Activated B cell treated with CpG ODN at 0.5 μM for 24 hours (primary cell): ENCODE measurements around the gene SLC12A7. TPM values are rescaled to one million over a fixed set of nuclear protein-coding genes. Genes with fewer than 3 reads are reported as not detected.

Experiments
- ATAC-seq: fragments of 200-7000 bp; cut with Tn5 transposase; one replicate; pipeline ENCODE4 v1.10.0; 2021; ENCODE audit warnings: low read depth, mild to moderate bottlenecking, moderate library complexity
- CTCF ChIA-PET: fragments of 350-600 bp; sonication (Branson Sonifier 250); formaldehyde crosslinking; loops from one replicate; lab custom pipeline; 2021; ENCODE audit warnings: antibody characterized with exemption; lab: Charles Lee
- POLR2A ChIA-PET: fragments of 350-600 bp; sonication (Branson Sonifier 250); formaldehyde crosslinking; loops from one replicate; lab custom pipeline; 2021; ENCODE audit warnings: antibody characterized with exemption; lab: Charles Lee
- DNase-seq: peaks from one replicate; pipeline ENCODE4 v3.0.0; 2022
- H3K27ac Mint-ChIP-seq: one replicate; pipeline ENCODE4 v1.8.0; 2020; ENCODE audit warnings: mixed read lengths
- H3K27me3 Mint-ChIP-seq: one replicate; pipeline ENCODE4 v1.8.0; 2021; ENCODE audit warnings: mixed read lengths
- H3K36me3 Mint-ChIP-seq: one replicate; pipeline ENCODE4 v1.8.0; 2021; ENCODE audit warnings: low read depth, mixed read lengths
- H3K4me1 Mint-ChIP-seq: one replicate; pipeline ENCODE4 v1.8.0; 2021; ENCODE audit warnings: mixed read lengths
- H3K4me3 Mint-ChIP-seq: one replicate; pipeline ENCODE4 v1.8.0; 2020; ENCODE audit warnings: mild to moderate bottlenecking, mixed read lengths
- H3K9me3 Mint-ChIP-seq: one replicate; pipeline ENCODE4 v1.8.0; 2020; ENCODE audit warnings: mixed read lengths
- intact Hi-C: fragments of 100-400 bp; cut with micrococcal nuclease; formaldehyde crosslinking; loops from one replicate; pipeline ENCODE4 v1.15.1; 2024
- total RNA-seq: library from RNA; stranded (reverse); gene quantifications from 2 replicates; pipeline ENCODE4 v1.2.3, GENCODE V29; 2022
- TF ChIP-seq, protein P1 (sequence below): fragments of 200-600 bp; IDR thresholded peaks from one replicate; pipeline ENCODE4 v1.8.0; 2022; ENCODE audit warnings: antibody characterized with exemption, mild to moderate bottlenecking

SLC12A7 gene
- total RNA-seq, 1 donor from 2014 or later = 23.3 TPM

GRCh38 chr5:1058988-1059883 is 52.6 kb downstream of the SLC12A7 start:
- no peak for DNase-seq
- POLR2A ChIA-PET = no interaction called here

DNA sequence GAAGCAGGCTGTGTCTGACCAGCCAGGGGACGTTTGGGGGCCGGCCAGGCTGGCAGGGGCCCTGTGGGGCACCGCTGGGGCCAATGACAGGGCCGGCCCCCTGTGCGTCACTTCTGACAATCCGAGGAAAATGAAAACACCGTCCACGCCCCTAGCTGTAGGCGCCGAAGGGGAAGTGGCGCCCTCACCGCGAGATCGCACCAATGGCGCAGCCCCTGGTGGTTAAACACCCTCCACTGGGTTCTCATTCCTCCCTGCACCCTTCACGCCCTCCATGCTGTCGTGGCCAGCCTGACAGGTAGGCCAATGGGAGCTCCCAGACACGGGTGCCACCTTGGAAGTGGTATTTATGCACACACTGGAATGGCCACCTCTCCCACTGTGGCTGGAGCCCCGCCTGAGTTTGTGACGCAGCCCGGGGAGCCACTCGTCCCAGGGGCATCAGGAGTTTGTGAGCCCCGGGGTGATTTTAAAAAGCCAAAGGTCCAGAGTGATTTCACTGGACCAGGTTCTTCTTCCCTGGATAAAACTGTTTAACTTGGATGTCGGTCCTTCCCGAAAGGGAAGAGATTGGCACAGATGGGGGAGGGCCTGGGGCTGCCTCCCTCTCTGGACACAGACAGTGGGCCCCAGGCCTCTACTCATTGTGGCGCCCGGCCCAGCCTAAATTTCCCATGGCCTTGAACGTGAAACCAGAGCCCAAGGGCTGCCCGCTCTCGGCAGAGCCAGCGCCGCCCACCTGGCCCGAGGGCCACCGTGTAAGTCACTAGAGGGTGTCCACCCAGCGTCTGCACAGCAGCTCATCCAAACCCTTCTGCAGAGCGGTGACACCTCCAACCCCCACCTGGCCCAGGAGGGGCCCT is 53.5 kb downstream of the SLC12A7 start:
- ChIA-PET POLR2A (interaction anchor here (0.5 kb wide), 1 partner anchor 128 kb away, joined by 3 read pairs; no protein-coding TSS in a partner anchor), CTCF (no interaction called here)
- TF ChIP-seq, protein P1, sequence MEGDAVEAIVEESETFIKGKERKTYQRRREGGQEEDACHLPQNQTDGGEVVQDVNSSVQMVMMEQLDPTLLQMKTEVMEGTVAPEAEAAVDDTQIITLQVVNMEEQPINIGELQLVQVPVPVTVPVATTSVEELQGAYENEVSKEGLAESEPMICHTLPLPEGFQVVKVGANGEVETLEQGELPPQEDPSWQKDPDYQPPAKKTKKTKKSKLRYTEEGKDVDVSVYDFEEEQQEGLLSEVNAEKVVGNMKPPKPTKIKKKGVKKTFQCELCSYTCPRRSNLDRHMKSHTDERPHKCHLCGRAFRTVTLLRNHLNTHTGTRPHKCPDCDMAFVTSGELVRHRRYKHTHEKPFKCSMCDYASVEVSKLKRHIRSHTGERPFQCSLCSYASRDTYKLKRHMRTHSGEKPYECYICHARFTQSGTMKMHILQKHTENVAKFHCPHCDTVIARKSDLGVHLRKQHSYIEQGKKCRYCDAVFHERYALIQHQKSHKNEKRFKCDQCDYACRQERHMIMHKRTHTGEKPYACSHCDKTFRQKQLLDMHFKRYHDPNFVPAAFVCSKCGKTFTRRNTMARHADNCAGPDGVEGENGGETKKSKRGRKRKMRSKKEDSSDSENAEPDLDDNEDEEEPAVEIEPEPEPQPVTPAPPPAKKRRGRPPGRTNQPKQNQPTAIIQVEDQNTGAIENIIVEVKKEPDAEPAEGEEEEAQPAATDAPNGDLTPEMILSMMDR = no peak
- no peak overlapping the region for H3K4me3 Mint-ChIP-seq
- intact Hi-C loops = no loop called here
- H3K27ac Mint-ChIP-seq = no peak overlapping the region
- H3K4me1 Mint-ChIP-seq = no peaks in the 10 kb centered on the region
- H3K36me3 Mint-ChIP-seq = peaks cover 40% of the 10 kb centered on the region
- H3K27me3 Mint-ChIP-seq = no peaks in the 10 kb centered on the region
- H3K9me3 Mint-ChIP-seq = no peaks in the 10 kb centered on the region
- ATAC-seq (no peak), DNase-seq (no peak)

More at GRCh38 chr5:1058988-1059883, 52.6 kb downstream of the SLC12A7 start:
- no peaks in the 10 kb centered on the region for H3K27me3 Mint-ChIP-seq
- H3K4me1 Mint-ChIP-seq = no peaks in the 10 kb centered on the region
- TF ChIP-seq, protein P1 = no peak
- intact Hi-C loops = no loop called here
- H3K9me3 Mint-ChIP-seq = no peaks in the 10 kb centered on the region
- CTCF ChIA-PET = no interaction called here
- H3K36me3 Mint-ChIP-seq = peaks cover 36% of the 10 kb centered on the region
- H3K4me3 Mint-ChIP-seq = no peak overlapping the region
- no peak for ATAC-seq
- H3K27ac Mint-ChIP-seq = no peak overlapping the region

GRCh38 chr5:1057485-1058082 is 54.3 kb downstream of the SLC12A7 start:
- TF ChIP-seq, protein P1 = no peak
- CTCF ChIA-PET = no interaction called here
- peaks cover 38% of the 10 kb centered on the region for H3K36me3 Mint-ChIP-seq
- no peak for ATAC-seq
- intact Hi-C loops = no loop called here
- no peak overlapping the region for H3K4me3 Mint-ChIP-seq
- no peak overlapping the region for H3K27ac Mint-ChIP-seq
- no peaks in the 10 kb centered on the region for H3K27me3 Mint-ChIP-seq
- DNase-seq = no peak
- POLR2A ChIA-PET = interaction anchor here (0.5 kb wide), 1 partner anchor 129 kb away, joined by 3 read pairs; no protein-coding TSS in a partner anchor
- H3K9me3 Mint-ChIP-seq = no peaks in the 10 kb centered on the region
- H3K4me1 Mint-ChIP-seq = no peaks in the 10 kb centered on the region

DNA sequence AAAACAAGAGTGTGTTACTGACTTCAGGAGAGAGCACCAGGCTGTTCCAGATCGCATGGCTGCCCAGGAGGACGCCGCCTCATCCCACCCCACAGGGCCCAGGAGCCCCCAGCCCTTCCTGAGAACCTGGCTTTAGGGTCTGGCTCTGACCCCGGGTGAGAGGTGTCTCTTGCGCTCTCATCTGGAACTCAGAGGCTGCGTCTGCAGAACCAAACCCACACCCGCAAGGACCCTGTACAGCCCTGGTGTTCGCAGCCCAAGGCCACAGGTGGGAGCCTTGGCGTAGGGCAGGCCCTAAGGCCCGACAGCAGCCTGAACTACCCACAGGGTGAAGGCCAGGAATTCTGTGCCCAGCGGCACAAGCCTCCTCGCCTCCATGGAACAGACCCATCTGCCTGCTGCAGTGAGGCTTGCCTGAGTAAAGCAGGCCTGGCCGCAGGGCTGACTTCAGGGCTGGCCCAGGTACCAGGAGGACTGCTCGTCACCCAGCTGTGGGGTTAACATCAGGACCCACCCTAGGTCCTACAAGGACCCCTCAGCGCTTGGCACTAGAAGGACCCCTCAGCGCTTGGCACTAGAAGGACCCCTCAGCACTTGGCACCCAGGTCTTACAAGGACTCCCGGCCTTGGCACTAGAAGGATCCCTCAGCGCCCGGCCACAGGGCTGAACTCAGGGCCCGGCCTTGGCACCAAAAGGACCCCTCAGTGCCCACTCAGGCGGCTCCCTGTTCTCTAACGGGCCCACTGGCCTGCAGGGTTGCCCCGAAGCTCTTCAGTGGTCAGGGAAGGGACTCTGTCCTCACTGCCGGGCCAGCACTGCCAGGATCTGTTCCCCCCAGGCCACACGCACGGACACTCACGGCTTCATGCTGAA is 55.0 kb downstream of the SLC12A7 start:
- Mint-ChIP-seq H3K27ac (no peak overlapping the region), H3K4me3 (no peak overlapping the region), H3K4me1 (no peaks in the 10 kb centered on the region), H3K27me3 (no peaks in the 10 kb centered on the region), H3K36me3 (peaks cover 41% of the 10 kb centered on the region), H3K9me3 (no peaks in the 10 kb centered on the region)
- intact Hi-C loops = no loop called here
- DNase-seq (no peak), ATAC-seq (no peak)
- TF ChIP-seq, protein P1 = no peak
- ChIA-PET POLR2A (no interaction called here), CTCF (no interaction called here)
